KMS-11 (cell line): ENCODE data around the gene UBASH3B.

Experiments
- H2AFZ ChIP-seq: fragments of 200-600 bp; sonication (generic); 2 replicates; pipeline ENCODE4 v1.6.1; 2016; ENCODE audit warnings: antibody characterized with exemption, mixed run types, low read depth
- H3K27ac ChIP-seq: fragments of 200-600 bp; sonication (generic); 2 replicates; pipeline ENCODE4 v1.6.1; 2016; ENCODE audit warnings: mild to moderate bottlenecking, mixed run types
- H3K27me3 ChIP-seq: fragments of 200-600 bp; sonication (generic); 2 replicates; pipeline ENCODE4 v1.6.1; 2017; ENCODE audit warnings: mild to moderate bottlenecking, low read depth, mixed run types, moderate library complexity; ENCODE audit not compliant: insufficient read depth
- H3K36me3 ChIP-seq: fragments of 200-600 bp; sonication (generic); 2 replicates; pipeline ENCODE4 v1.6.1; 2017; ENCODE audit warnings: mild to moderate bottlenecking, mixed run types; ENCODE audit not compliant: insufficient read depth
- H3K4me1 ChIP-seq: fragments of 200-600 bp; sonication (generic); 2 replicates; pipeline ENCODE4 v1.6.1; 2016; ENCODE audit warnings: mild to moderate bottlenecking, low read depth, mixed run types; ENCODE audit not compliant: poor library complexity, severe bottlenecking
- H3K4me2 ChIP-seq: fragments of 200-600 bp; sonication (generic); 2 replicates; pipeline ENCODE4 v1.7.0; 2016; ENCODE audit warnings: mild to moderate bottlenecking, mixed run types
- H3K4me3 ChIP-seq: fragments of 200-600 bp; sonication (generic); IDR thresholded peaks from 2 replicates; pipeline ENCODE4 v1.6.1; 2017; ENCODE audit warnings: low read depth, low read length, mixed read lengths; ENCODE audit not compliant: insufficient read depth
- H3K79me2 ChIP-seq: fragments of 200-600 bp; sonication (generic); 2 replicates; pipeline ENCODE4 v1.6.1; 2016; ENCODE audit warnings: low read depth, mixed run types; ENCODE audit not compliant: insufficient read depth
- H3K9ac ChIP-seq: fragments of 200-600 bp; sonication (generic); 2 replicates; pipeline ENCODE4 v1.6.1; 2016; ENCODE audit warnings: mild to moderate bottlenecking, mixed run types
- H4K20me1 ChIP-seq: fragments of 200-600 bp; sonication (generic); 2 replicates; pipeline ENCODE4 v1.6.1; 2016; ENCODE audit warnings: mild to moderate bottlenecking, mixed run types; ENCODE audit not compliant: insufficient read depth
- CTCF ChIP-seq: fragments of 200-600 bp; sonication (generic); conservative IDR thresholded peaks from 2 replicates; pipeline ENCODE4 v1.6.1; 2017; ENCODE audit warnings: low read depth, mild to moderate bottlenecking, antibody characterized with exemption, low read length, moderate library complexity, mixed read lengths

The UBASH3B gene

GRCh38 chr11:122799406-122800105, 144.0 kb downstream of the UBASH3B start:
- Histone ChIP-seq H3K27me3 (no peaks in the 10 kb centered on the region), H3K4me3 (no peak overlapping the region), H3K9ac (no peak overlapping the region), H2AFZ (no peak overlapping the region), H3K79me2 (no peaks in the 10 kb centered on the region), H3K27ac (no peak overlapping the region), H3K4me2 (no peak overlapping the region), H3K36me3 (no peaks in the 10 kb centered on the region), H3K4me1 (no peaks in the 10 kb centered on the region), H4K20me1 (no peaks in the 10 kb centered on the region)
- no peak for TF ChIP-seq CTCF

GRCh38 chr11:122802876-122803275, 147.4 kb downstream of the UBASH3B start:
- H3K4me1 ChIP-seq: no peaks in the 10 kb centered on the region
- H3K9ac ChIP-seq: no peak overlapping the region
- no peaks in the 10 kb centered on the region for H3K27me3 ChIP-seq
- H4K20me1 ChIP-seq: no peaks in the 10 kb centered on the region
- no peak overlapping the region for H3K4me2 ChIP-seq
- H2AFZ ChIP-seq: no peak overlapping the region
- no peak overlapping the region for H3K27ac ChIP-seq
- H3K79me2 ChIP-seq: no peaks in the 10 kb centered on the region
- H3K36me3 ChIP-seq: no peaks in the 10 kb centered on the region
- no peak overlapping the region for H3K4me3 ChIP-seq
- no peak for TF ChIP-seq CTCF

- H3K4me2 ChIP-seq: no peak overlapping the region
- H4K20me1 ChIP-seq: no peaks in the 10 kb centered on the region
These were observed 147.8 kb downstream of the UBASH3B start for GRCh38 chr11:122803306-122803705.

GRCh38 chr11:122803716-122804115, 148.2 kb downstream of the UBASH3B start:
- Histone ChIP-seq H3K9ac (no peak overlapping the region), H3K27me3 (no peaks in the 10 kb centered on the region), H3K79me2 (no peaks in the 10 kb centered on the region), H3K27ac (no peak overlapping the region), H3K36me3 (no peaks in the 10 kb centered on the region), H3K4me3 (no peak overlapping the region), H3K4me2 (no peak overlapping the region), H3K4me1 (no peaks in the 10 kb centered on the region), H2AFZ (no peak overlapping the region), H4K20me1 (no peaks in the 10 kb centered on the region)
- TF ChIP-seq CTCF: no peak

More at GRCh38 chr11:122803306-122803705, 147.8 kb downstream of the UBASH3B start:
- H3K27ac ChIP-seq: no peak overlapping the region
- no peaks in the 10 kb centered on the region for H3K27me3 ChIP-seq
- H2AFZ ChIP-seq: no peak overlapping the region
- H3K4me3 ChIP-seq: no peak overlapping the region
- no peaks in the 10 kb centered on the region for H3K79me2 ChIP-seq
- no peak overlapping the region for H3K9ac ChIP-seq
- no peaks in the 10 kb centered on the region for H3K4me1 ChIP-seq
- H3K36me3 ChIP-seq: no peaks in the 10 kb centered on the region
- TF ChIP-seq CTCF: no peak
